Activated naive CD4-positive, alpha-beta T cell (primary cell): ENCODE measurements around the gene ZNF367.
"Not testable (repeated sequence)": the region's sequence is repeated elsewhere in the genome, so short reads cannot be mapped to it uniquely, and the experiment has no call there.

Experiments used
- DNase-seq, 4 experiments: peaks; one replicate each; lab custom pipeline; 2025; lab: John Stamatoyannopoulos, UW

ZNF367 gene

DNA sequence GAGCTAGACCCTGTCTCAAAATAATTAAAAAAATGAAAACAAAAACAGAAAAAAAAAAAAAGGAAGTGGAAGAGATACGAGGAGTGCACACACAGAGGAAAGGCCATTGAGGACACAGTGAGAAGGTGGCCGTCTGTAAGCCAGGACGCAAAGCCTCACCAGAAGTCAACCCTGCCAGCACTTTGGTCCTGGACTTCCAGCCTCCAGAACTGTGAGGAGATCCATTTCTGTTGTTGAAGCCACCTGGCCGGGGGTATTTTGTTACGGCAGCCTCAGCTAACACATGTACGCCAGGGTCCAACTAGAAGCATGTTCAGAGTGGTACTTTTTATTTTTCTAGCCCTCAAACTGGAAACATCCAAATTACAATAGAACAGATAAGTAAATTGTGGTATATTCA, 56.5 kb downstream of the ZNF367 start:
- DNase-seq, result no peak

DNA sequence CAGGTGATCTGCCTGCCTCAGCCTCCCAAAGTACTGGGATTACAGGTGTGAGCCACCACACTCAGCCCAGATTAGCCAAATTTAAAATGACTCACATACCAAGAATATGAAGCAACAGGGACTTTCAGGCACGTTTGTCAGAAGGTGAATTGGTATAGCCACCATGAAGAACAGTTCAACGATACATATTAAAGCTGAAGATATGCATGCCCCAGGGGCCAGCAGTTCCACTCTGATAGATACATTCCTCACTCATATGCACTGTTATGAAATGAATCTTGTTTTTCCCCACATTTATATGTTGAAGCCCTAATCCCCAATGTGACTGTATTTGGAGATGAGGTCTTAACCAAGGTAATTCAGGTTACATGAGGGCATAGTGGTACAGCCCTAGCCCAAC, 57.2 kb downstream of the ZNF367 start:
- no peak for DNase-seq

DNA sequence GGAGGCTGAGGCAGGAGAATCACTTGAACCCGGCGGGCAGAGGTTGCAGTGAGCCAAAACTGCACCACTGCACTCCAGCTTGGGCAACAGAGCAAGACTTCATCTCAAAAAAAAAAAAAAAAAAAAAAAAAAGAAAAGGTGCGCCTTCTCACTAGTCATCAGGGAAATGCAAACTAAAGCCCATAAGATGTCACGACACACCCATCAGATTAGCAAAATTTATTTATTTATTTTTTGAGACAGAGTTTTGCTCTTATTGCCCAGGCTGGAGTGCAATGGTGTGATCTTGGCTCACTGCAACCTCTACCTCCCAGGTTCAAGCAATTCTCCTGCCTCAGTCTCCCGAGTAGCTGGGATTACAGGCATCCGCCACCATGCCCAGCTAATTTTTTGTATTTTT, 57.6 kb downstream of the ZNF367 start:
- not testable (repeated sequence) for DNase-seq

DNA sequence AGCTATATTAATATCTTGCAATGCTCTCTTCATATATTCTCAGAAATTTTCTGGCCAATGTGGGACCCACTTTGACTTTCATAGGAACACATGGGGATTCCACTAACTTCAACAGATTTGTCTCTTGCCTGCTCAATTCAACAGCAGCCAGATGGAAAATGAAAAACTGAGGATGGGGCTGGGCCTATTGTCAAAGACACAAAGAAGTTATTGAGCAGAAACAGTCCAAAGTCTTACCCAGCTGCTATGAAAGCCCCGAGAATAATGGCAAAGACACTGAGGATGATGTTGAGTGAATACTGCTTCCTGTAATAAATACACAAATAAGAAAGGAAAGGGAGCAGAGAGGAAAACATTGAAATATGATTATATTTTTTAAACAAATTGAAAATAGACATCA, 67.3 kb downstream of the ZNF367 start:
- DNase-seq, result no peak

DNA sequence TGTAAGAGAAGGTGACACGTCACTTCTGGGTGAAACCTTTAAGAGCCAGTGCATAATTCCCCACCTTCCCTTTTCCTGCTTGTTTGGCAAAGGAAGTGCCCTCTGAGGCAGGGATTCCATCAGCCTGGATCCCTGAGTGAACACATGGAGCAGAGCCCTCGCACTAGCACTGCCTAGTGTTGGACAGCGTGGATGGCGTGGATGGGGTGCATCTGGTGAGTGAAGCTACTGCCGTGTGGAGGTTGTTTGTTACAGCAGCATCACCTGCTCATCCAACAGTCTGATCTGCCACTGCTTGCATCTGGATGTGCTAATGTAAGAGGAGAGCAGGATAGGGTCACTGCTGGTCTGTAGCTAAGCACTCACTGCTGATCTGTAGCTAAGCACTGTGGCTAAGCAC, 69.9 kb downstream of the ZNF367 start:
- DNase-seq, result no peak

DNA sequence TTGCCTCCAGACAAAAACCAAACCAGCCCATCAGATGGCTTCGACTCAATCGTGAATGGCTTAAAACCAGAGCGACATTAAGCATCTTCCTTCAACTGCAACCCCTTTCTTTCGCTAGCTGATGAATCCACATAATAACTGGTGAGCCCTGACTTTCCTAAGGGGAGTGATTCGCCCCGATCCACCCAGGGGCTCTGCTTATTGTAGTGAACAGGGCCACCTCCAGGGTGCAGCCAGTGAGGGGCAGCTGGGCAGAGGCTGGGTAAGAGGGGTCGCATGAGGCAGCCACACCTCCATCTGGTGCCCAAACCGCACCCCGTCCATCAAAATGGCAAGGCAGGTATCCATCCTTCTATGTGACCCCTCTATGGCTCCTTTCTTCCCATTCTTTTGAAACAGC, 72.6 kb downstream of the ZNF367 start:
- DNase-seq, result no peak

DNA sequence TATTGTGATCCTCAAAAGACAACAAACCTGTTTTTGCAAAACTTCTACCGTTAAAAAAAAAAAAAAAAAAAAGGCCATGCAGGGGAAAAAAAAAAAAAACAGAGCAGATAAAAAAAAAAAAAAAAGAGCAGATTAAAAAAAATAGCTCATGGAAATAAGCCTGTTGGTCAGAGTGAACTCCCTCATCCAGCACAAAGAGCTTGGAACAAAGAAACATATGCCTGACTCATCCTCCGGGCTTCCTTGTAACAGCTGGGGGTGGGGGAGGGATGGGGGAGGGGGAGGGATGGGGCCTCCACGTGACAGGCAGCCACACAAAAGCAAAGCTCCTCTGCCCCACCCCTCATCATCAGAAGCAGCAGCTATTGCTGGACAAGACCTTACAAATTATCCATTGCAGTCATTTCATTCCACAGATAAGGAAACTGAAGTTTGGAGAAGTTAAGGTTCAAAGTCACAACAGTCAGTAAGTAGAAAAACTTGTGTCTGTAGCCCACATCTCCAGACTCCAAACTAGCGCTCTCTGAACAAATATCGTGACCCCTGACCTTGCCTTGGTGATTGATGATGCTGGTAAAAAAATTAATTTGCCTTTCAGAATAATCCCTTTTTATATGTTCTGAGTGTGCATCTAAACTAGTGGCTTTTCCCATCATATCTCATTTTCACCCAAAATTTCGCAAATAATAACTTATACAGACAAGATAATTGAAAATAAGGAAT, 73.6 kb downstream of the ZNF367 start:
- no peak for DNase-seq

DNA sequence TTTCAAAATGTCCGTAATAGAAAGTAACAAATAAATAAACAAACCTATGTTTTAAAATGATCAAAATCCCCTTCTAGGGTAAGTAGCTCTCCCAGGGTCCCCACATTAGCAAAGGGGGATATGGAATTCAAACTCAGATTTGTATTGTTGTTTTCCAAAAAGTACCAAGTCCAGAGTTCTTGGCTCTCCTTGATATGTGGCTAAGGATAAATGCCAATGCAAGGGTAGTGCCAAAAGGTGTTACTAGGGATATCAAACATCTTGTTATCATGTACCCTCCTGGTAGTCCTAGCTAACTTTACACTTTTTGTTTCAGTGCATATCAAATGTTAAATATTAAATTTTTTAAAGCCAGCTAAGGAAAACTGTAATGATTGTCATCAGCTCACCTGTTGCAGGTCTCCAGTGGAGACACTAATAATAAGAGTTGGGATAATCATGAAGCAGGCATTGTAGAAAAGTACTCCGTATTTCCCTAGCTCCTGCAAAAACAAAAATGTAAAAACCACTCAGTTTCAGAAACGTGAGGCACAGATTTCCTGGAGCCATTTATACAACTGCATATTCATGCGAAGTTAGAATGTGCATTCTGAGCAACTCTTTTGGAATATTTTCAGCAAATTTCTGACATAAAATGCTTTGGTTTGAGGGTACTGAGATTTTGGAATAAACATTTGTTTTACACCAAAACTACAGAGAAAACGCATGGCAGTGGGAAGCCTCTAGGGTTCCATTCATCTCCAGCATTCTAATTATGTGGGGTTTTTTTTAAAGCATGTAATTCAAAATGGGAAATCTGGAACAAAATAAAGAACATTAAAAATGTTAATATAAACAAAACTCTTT, 74.4 kb downstream of the ZNF367 start:
- no peak for DNase-seq

DNA sequence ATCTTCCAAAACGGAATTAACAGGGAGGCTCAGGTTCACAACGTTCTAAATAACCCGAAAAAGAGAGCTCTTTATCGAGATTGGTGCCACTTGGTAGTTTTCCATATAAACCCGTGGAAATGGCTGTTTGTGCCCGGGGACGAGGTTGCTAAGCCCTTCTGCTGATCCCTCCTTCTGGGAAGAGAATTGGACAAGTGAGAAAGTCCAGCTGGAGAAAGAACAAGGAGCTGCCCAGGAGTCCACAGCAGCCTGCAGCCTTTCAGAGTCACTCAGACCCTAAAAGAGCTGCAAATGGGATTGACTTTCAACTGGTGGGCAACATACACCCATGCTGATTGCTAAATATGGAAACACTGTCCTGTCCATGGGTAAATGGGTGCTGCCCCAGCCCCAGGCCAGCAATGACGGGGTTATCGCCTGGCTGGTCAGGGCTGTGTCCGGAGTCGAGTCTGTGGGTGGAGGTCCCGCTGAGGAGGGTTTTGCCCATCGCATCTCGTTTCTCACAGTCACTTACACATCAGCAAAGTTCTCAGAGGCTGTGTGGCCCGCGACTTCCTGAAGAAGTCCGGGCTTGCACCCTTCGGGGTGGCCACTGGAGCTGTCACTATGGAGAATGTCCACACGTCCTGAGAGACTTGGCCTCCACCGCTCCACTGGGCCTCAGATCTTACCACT, 75.5 kb downstream of the ZNF367 start:
- no peak for DNase-seq

DNA sequence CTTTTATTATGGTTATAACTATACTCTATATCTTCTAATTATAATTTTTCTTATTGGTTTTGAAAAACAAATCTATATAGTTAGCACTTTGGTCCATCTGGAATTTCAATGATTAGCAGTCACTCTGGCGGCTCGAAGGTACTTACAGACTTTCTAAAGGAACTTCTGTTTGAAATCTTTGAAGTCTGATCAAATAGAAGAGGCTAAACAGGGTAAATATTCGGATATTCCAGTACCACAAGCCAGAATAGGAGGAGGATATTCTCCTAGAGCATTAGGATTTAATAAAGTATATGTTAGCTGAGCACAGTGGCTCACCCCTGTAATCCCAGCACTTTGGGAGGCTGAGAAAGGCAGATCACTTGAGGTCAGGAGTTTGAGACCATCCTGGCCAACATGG, 77.5 kb downstream of the ZNF367 start:
- no peak for DNase-seq

DNA sequence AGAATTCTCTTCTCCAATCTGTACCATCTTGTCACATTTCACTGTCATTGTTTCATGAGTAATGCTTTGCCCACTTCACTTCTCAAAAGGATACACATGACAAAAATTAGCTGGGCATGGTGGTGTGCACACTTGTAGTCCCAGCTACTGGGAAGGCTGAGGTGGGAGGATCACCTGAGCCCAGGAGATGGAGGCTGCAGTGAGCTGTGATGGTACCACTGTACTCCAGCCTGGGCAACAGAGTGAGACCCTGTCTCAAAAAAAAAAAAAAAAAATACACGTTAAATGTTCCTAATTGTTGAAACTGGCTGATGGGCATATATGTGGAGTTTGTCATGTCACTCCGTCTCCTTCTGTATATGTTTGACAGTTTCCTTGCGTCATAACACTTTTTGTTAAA, 79.9 kb downstream of the ZNF367 start:
- DNase-seq, result no peak
